H1 (cell line): ENCODE data around the gene TSHB. TPM values are rescaled to one million over a fixed set of nuclear protein-coding genes. Genes with fewer than 3 reads are reported as not detected.

Experiments
- CTCF ChIA-PET: fragments of 300-600 bp; sonication (Branson Sonifier 250); formaldehyde crosslinking; loops from one replicate; lab custom pipeline; 2021; ENCODE audit not compliant: partially characterized antibody; lab: Charles Lee
- POLR2A ChIA-PET: fragments of 300-600 bp; sonication (Branson Sonifier 250); formaldehyde crosslinking; loops from one replicate; lab custom pipeline; 2021; ENCODE audit warnings: inconsistent platforms; ENCODE audit not compliant: partially characterized antibody; lab: Charles Lee
- DNase-seq, 2 experiments: peaks; one replicate each; pipeline versions ENCODE4 v3.0.0 to v3.0.0-alpha.2; 2010 to 2022; ENCODE audit warnings: low spot score in 2 of 2, low read depth in 1 of 2, mixed read lengths in 1 of 2
- FAIRE-seq: peaks from 2 replicates; lab custom pipeline; 2011; peaks lifted over from hg19 to GRCh38; lab: Jason Lieb, UNC
- H2AFZ ChIP-seq: 2 replicates; pipeline ENCODE4 v1.8.1; 2012; ENCODE audit warnings: low read length, inconsistent platforms
- H2AK5ac ChIP-seq: 2 replicates; pipeline ENCODE4 v1.6.1; 2013; ENCODE audit warnings: low read depth, low read length
- H2BK120ac ChIP-seq: replicated peaks from 2 replicates; pipeline ENCODE3; 2013; ENCODE audit warnings: low read depth, low read length, inconsistent platforms
- H2BK12ac ChIP-seq: 2 replicates; pipeline ENCODE4 v1.6.1; 2013; ENCODE audit warnings: low read depth, low read length
- H2BK15ac ChIP-seq: 2 replicates; pipeline ENCODE4 v1.6.1; 2013; ENCODE audit warnings: low read length
- H2BK20ac ChIP-seq: 2 replicates; pipeline ENCODE4 v1.6.1; 2013; ENCODE audit warnings: low read length
- H2BK5ac ChIP-seq: 2 replicates; pipeline ENCODE4 v1.6.1; 2013; ENCODE audit warnings: low read depth, low read length
- H3K14ac ChIP-seq: 2 replicates; pipeline ENCODE4 v1.6.1; 2013; ENCODE audit warnings: inconsistent platforms; ENCODE audit not compliant: insufficient read length
- H3K18ac ChIP-seq: 2 replicates; pipeline ENCODE4 v1.6.1; 2013; ENCODE audit warnings: low read length; ENCODE audit errors: extremely low read depth
- H3K23ac ChIP-seq: 2 replicates; pipeline ENCODE4 v1.6.1; 2013; ENCODE audit warnings: inconsistent platforms; ENCODE audit not compliant: insufficient read length
- H3K23me2 ChIP-seq: 2 replicates; pipeline ENCODE4 v1.6.1; 2013; ENCODE audit warnings: low read depth, low read length
- H3K27ac ChIP-seq: 2 replicates; pipeline ENCODE4 v1.6.1; 2011; ENCODE audit warnings: low read depth, low read length, inconsistent platforms
- H3K27me3 ChIP-seq, 4 experiments: replicated peaks in 1 of 4; 1 replicate in 1 of 4; 2 replicates in 3 of 4; pipeline versions ENCODE4 v1.6.1 to v1.8.1; 2011 to 2013; ENCODE audit warnings: low read length in 3 of 4, mild to moderate bottlenecking in 3 of 4, inconsistent platforms in 2 of 4, mixed read lengths in 2 of 4, moderate library complexity in 1 of 4; ENCODE audit not compliant: control insufficient read depth in 3 of 4, insufficient read depth in 3 of 4; ENCODE audit errors: extremely low read depth in 1 of 4
- H3K36me3 ChIP-seq, 4 experiments: 2 replicates each; pipeline versions ENCODE4 v1.6.1 to v1.8.1; 2011 to 2013; ENCODE audit warnings: mild to moderate bottlenecking in 4 of 4, low read length in 3 of 4, moderate library complexity in 2 of 4, control low read depth in 1 of 4, inconsistent platforms in 1 of 4; ENCODE audit not compliant: insufficient read depth in 4 of 4, control insufficient read depth in 2 of 4
- H3K4ac ChIP-seq: replicated peaks from 2 replicates; pipeline ENCODE3; 2013; ENCODE audit warnings: low read length, low read depth, mixed read lengths, inconsistent platforms; ENCODE audit not compliant: insufficient read length
- H3K4me1 ChIP-seq, 4 experiments: replicated peaks in 1 of 4; 1 replicate in 1 of 4; 2 replicates in 3 of 4; pipeline versions ENCODE4 v1.6.1 to v1.8.1; 2011 to 2013; ENCODE audit warnings: low read length in 3 of 4, inconsistent platforms in 2 of 4, mixed read lengths in 1 of 4; ENCODE audit not compliant: insufficient read depth in 4 of 4, control insufficient read depth in 3 of 4
- H3K4me2 ChIP-seq, 2 experiments: 2 replicates each; pipeline versions ENCODE4 v1.6.1 to v1.8.1; 2011 to 2013; ENCODE audit warnings: low read depth in 2 of 2, low read length in 2 of 2, control low read depth in 1 of 2, inconsistent platforms in 1 of 2, mild to moderate bottlenecking in 1 of 2; ENCODE audit not compliant: insufficient read depth in 1 of 2
- H3K4me3 ChIP-seq, 4 experiments: fragments of 200-600, 300-600 bp in 1 of 4; sonication (generic), shearing (Covaris generic), sonication (Bioruptor Twin) in 1 of 4; 2 replicates each; pipeline versions ENCODE4 v1.5.1 to v1.8.1; 2011 to 2016; ENCODE audit warnings: low read length in 4 of 4, low read depth in 3 of 4, control low read depth in 2 of 4, inconsistent platforms in 2 of 4, mild to moderate bottlenecking in 2 of 4, mixed read lengths in 1 of 4, moderate library complexity in 1 of 4; ENCODE audit not compliant: insufficient read depth in 2 of 4; ENCODE audit errors: extremely low read depth in 1 of 4
- H3K56ac ChIP-seq: replicated peaks from 2 replicates; pipeline ENCODE3; 2013; ENCODE audit warnings: low read depth, mild to moderate bottlenecking, mixed read lengths, low read length, inconsistent platforms; ENCODE audit not compliant: insufficient read length
- H3K79me1 ChIP-seq: 2 replicates; pipeline ENCODE4 v1.6.1; 2013; ENCODE audit warnings: low read depth, low read length, control low read depth
- H3K79me2 ChIP-seq, 2 experiments: 2 replicates each; pipeline versions ENCODE4 v1.6.1 to v1.8.1; 2012 to 2013; ENCODE audit warnings: low read length in 2 of 2, mild to moderate bottlenecking in 2 of 2, inconsistent platforms in 1 of 2; ENCODE audit not compliant: insufficient read depth in 2 of 2, control insufficient read depth in 1 of 2
- H3K9ac ChIP-seq, 4 experiments: replicated peaks in 1 of 4; 1 replicate in 1 of 4; 2 replicates in 3 of 4; pipeline versions ENCODE4 v1.6.1 to v1.8.1; 2011 to 2013; ENCODE audit warnings: low read depth in 3 of 4, low read length in 3 of 4, control low read depth in 2 of 4, mild to moderate bottlenecking in 2 of 4, moderate library complexity in 2 of 4, inconsistent platforms in 1 of 4; ENCODE audit errors: extremely low read depth in 1 of 4
- H3K9me3 ChIP-seq, 2 experiments: 2 replicates each; pipeline versions ENCODE4 v1.6.1 to v1.8.1; 2012 to 2013; ENCODE audit warnings: mild to moderate bottlenecking in 2 of 2, moderate library complexity in 2 of 2, control low read depth in 1 of 2, inconsistent platforms in 1 of 2, low read depth in 1 of 2, low read length in 1 of 2, mixed read lengths in 1 of 2; ENCODE audit not compliant: insufficient read depth in 2 of 2
- H4K20me1 ChIP-seq, 2 experiments: replicated peaks in 1 of 2; 2 replicates each; pipeline versions ENCODE3 to v1.8.1; 2011 to 2013; ENCODE audit warnings: inconsistent platforms in 2 of 2, low read length in 2 of 2, mild to moderate bottlenecking in 1 of 2; ENCODE audit not compliant: insufficient read depth in 2 of 2, control insufficient read depth in 1 of 2
- H4K5ac ChIP-seq: 2 replicates; pipeline ENCODE4 v1.6.1; 2013; ENCODE audit warnings: low read length, low read depth, mixed read lengths, inconsistent platforms; ENCODE audit not compliant: insufficient read length
- H4K8ac ChIP-seq: 2 replicates; pipeline ENCODE4 v1.8.0; 2013; ENCODE audit warnings: mild to moderate bottlenecking, moderate library complexity, low read length, inconsistent platforms; ENCODE audit not compliant: insufficient read depth; ENCODE audit errors: extremely low read depth
- H4K91ac ChIP-seq: replicated peaks from 2 replicates; pipeline ENCODE3; 2013; ENCODE audit warnings: low read length, mixed read lengths, inconsistent platforms; ENCODE audit not compliant: insufficient read length
- ASH2L ChIP-seq: fragments of 200-600, 300-600 bp; sonication (generic); IDR thresholded peaks from one replicate; pipeline ENCODE4 v1.7.1; 2017; ENCODE audit warnings: low read length
- HDAC2 ChIP-seq, 2 experiments: fragments of 300-600 bp in 1 of 2; sonication (generic) in 1 of 2; IDR thresholded peaks; 2 replicates each; pipeline ENCODE4 v1.6.1; 2011 to 2012; ENCODE audit warnings: low read depth in 2 of 2, low read length in 2 of 2, mild to moderate bottlenecking in 2 of 2, moderate library complexity in 2 of 2, borderline replicate concordance in 1 of 2, inconsistent platforms in 1 of 2
- KDM4A ChIP-seq: IDR thresholded peaks from one replicate; pipeline ENCODE4 v1.7.1; 2012; ENCODE audit warnings: low read depth, mild to moderate bottlenecking, moderate library complexity, low read length, inconsistent platforms; ENCODE audit not compliant: severe bottlenecking
- RXRA ChIP-seq: IDR thresholded peaks from 2 replicates; pipeline ENCODE4 v1.6.1; 2011; ENCODE audit warnings: low read depth, mild to moderate bottlenecking, low read length, moderate library complexity; ENCODE audit not compliant: insufficient read depth
- SIN3A ChIP-seq, 2 experiments: IDR thresholded peaks in 1 of 2; conservative IDR thresholded peaks in 1 of 2; 2 replicates each; pipeline ENCODE4 v1.6.1; 2011 to 2012; ENCODE audit warnings: low read length in 2 of 2, improper control_type of control experiment in 1 of 2, low read depth in 1 of 2, mild to moderate bottlenecking in 1 of 2
- SIRT6 ChIP-seq: IDR thresholded peaks from one replicate; pipeline ENCODE4 v1.7.1; 2012; ENCODE audit warnings: low read length, inconsistent platforms
- TBP ChIP-seq: IDR thresholded peaks from 2 replicates; pipeline ENCODE4 v1.6.1; 2011; ENCODE audit warnings: low read depth, low read length, improper control_type of control experiment
- TCF12 ChIP-seq: IDR thresholded peaks from 2 replicates; pipeline ENCODE4 v1.6.1; 2011; ENCODE audit warnings: low read depth, mild to moderate bottlenecking, low read length
- WGBS, 2 experiments: shearing (Covaris generic) in 1 of 2; methylation state at CpG; one replicate each; pipeline versions ENCODE4 v1.1.6 to v1.1.7; 2013 to 2015; ENCODE audit warnings: low lambda C conversion rate in 2 of 2, mixed read lengths in 2 of 2, inconsistent platforms in 1 of 2, low coverage in 1 of 2, missing lambda C conversion rate in 1 of 2; ENCODE audit not compliant: insufficient replicate concordance in 2 of 2, insufficient coverage in 1 of 2, insufficient read length in 1 of 2; ENCODE audit errors: extremely low coverage in 1 of 2, missing lambda C conversion rate in 1 of 2; 5-methylcytosine and 5-hydroxymethylcytosine counted together
- polyA plus RNA-seq, 7 experiments: library from polyadenylated mRNA; depleted of rRNA in 3 of 7; stranded (reverse) in 5 of 7; unstranded in 2 of 7; fragments of >200 nt in 5 of 7; fragments of 200-250 nt in 2 of 7; gene quantifications; 1 replicate in 5 of 7; 2 replicates in 1 of 7; 4 replicates in 1 of 7; pipeline versions ENCODE4 v1.2.1 to v1.2.3, GENCODE V29; 2011 to 2013; ENCODE audit warnings: missing spikeins in 2 of 7, mixed read lengths in 2 of 7
- total RNA-seq: library from RNA; stranded (reverse); fragmentation: NEBNext Ultra II Directional; extraction: Animal tissue kit (Norgen Biotek cat#: 25700); gene quantifications from 2 replicates; pipeline ENCODE4 v1.2.1, GENCODE V29; 2021
- TF ChIP-seq, protein P1 (sequence below), 3 experiments: IDR thresholded peaks; 1 replicate in 2 of 3; 2 replicates in 1 of 3; pipeline versions ENCODE4 v1.5.1 to v1.6.1; 2011; ENCODE audit warnings: low read length in 3 of 3, mild to moderate bottlenecking in 3 of 3, inconsistent platforms in 2 of 3, low read depth in 1 of 3, moderate library complexity in 1 of 3; ENCODE audit not compliant: insufficient read depth in 1 of 3; ENCODE audit errors: control extremely low read depth in 1 of 3

TSHB gene
- total and polyA plus RNA-seq, 2 of the 8 experiments (the other 6 are each of a cell fraction or from before 2014, with no cell fraction given) = not detected

DNA sequence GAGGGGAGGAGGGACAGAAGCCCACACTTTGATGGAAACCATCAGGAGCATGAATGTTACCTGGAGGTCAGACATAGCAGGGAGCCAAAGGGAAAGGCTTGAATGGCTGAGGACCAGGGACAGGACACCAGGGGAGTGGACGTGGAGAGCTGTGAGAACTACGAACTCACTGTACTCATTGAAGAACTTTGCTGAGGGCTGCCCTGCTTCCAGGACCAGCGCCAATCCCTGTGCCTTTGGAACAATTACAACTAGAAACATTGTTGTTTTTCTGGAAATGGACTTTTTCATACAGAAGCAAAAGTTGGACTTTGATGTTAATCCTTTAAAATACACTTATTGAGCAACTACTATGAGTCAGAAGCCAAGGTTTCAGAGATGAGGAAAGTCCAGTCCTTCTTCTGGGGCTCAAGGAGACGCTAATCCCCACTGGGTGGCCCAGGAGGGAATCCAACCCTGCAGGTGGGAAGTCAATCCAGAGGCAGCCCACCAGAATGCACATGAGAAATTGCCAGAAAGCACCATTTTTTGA, 46.8 kb downstream of the TSHB start:
- no peaks in the 10 kb centered on the region for H3K27me3 ChIP-seq
- FAIRE-seq (no peak), DNase-seq (no peak)
- H3K9ac ChIP-seq = no peak overlapping the region; a peak in 1 of 7 replicates
- H3K23me2 ChIP-seq = no peaks in the 10 kb centered on the region
- H2BK120ac ChIP-seq = no peak overlapping the region
- H3K14ac ChIP-seq = no peak overlapping the region
- H3K79me2 ChIP-seq = no peaks in the 10 kb centered on the region
- TF ChIP-seq TCF12 (no peak), RXRA (no peak), ASH2L (no peak), SIRT6 (no peak), KDM4A (no peak), SIN3A (conservative IDR thresholded peaks at IDR 0.05 in 1 of 2, IDR thresholded peaks at IDR 0.05 in 1 of 2; ENCODE audit: low read depth in 1 of 2, low read length in 2 of 2) (no peak), HDAC2 (IDR thresholded peaks at IDR 0.05; ENCODE audit: borderline replicate concordance in 1 of 2, low read depth in 2 of 2, low read length in 2 of 2) (no peak), TBP (no peak)
- TF ChIP-seq, protein P1, sequence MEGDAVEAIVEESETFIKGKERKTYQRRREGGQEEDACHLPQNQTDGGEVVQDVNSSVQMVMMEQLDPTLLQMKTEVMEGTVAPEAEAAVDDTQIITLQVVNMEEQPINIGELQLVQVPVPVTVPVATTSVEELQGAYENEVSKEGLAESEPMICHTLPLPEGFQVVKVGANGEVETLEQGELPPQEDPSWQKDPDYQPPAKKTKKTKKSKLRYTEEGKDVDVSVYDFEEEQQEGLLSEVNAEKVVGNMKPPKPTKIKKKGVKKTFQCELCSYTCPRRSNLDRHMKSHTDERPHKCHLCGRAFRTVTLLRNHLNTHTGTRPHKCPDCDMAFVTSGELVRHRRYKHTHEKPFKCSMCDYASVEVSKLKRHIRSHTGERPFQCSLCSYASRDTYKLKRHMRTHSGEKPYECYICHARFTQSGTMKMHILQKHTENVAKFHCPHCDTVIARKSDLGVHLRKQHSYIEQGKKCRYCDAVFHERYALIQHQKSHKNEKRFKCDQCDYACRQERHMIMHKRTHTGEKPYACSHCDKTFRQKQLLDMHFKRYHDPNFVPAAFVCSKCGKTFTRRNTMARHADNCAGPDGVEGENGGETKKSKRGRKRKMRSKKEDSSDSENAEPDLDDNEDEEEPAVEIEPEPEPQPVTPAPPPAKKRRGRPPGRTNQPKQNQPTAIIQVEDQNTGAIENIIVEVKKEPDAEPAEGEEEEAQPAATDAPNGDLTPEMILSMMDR (IDR thresholded peaks at IDR 0.05; ENCODE audit: control extremely low read depth in 1 of 3, insufficient read depth in 1 of 3, low read depth in 1 of 3, low read length in 3 of 3) = no peak
- H3K27ac ChIP-seq = no peak overlapping the region
- no peak overlapping the region for H2BK12ac ChIP-seq
- no peaks in the 10 kb centered on the region for H4K20me1 ChIP-seq
- H2BK15ac ChIP-seq = no peak overlapping the region
- no peak overlapping the region for H2BK5ac ChIP-seq
- ChIA-PET CTCF (interaction anchor here (3.1 to 4.1 kb wide), 2 partner anchors 11 to 23 kb away, joined by 9 to 17 read pairs; no protein-coding TSS in a partner anchor), POLR2A (no interaction called here)
- no peak overlapping the region for H3K23ac ChIP-seq
- H3K36me3 ChIP-seq = no peaks in the 10 kb centered on the region
- no peaks in the 10 kb centered on the region for H3K9me3 ChIP-seq
- no peaks in the 10 kb centered on the region; a peak in 1 of 7 replicates for H3K4me1 ChIP-seq
- no peak overlapping the region for H4K8ac ChIP-seq
- H2AK5ac ChIP-seq = no peak overlapping the region
- H3K56ac ChIP-seq = no peak overlapping the region
- no peak overlapping the region for H3K4me3 ChIP-seq
- no peak overlapping the region for H3K4me2 ChIP-seq
- H3K4ac ChIP-seq = no peak overlapping the region
- no peak overlapping the region for H3K18ac ChIP-seq
- H2AFZ ChIP-seq = no peak overlapping the region
- H2BK20ac ChIP-seq = no peak overlapping the region
- WGBS, 2 experiments = 76% methylated on average over 4 of the region's 4 CpGs; no CpG with 5 or more reads in 1 of the 2 experiments
- no peaks in the 10 kb centered on the region for H3K79me1 ChIP-seq
- no peak overlapping the region for H4K91ac ChIP-seq
- no peak overlapping the region for H4K5ac ChIP-seq
